ENCODE results near the gene WNT8A. TPM values are rescaled to one million over a fixed set of nuclear protein-coding genes. Genes with fewer than 3 reads are reported as not detected.

The WNT8A gene
- total RNA-seq, 2 experiments from 2014 or later, result not detected

- intact Hi-C loops (cut with micrococcal nuclease), result no loop called here
- POLR2A ChIA-PET, result no interaction called here
Observed at GRCh38 chr5:138091685-138092084, 7.9 kb downstream of the WNT8A start.

GRCh38 chr5:138092301-138092700, 8.5 kb downstream of the WNT8A start:
- H3K36me3 Mint-ChIP-seq (ENCODE audit: low read depth), result no peaks in the 10 kb centered on the region
- intact Hi-C loops (cut with micrococcal nuclease), result no loop called here
- H3K9me3 Mint-ChIP-seq, result no peaks in the 10 kb centered on the region
- CTCF ChIA-PET, result interaction anchor here (1.2 to 8.9 kb wide), 3 partner anchors 10 to 313 kb away, joined by 4 to 71 read pairs (median 5); no protein-coding TSS in a partner anchor
- TF ChIP-seq CTCF (IDR thresholded peaks at IDR 0.05), result no peak
- peaks cover 25% of the 10 kb centered on the region for H3K4me1 Mint-ChIP-seq (ENCODE audit: low read depth)
- POLR2A ChIA-PET, result no interaction called here
- no peaks in the 10 kb centered on the region for H3K27me3 Mint-ChIP-seq
- ATAC-seq (no peak), DNase-seq (no peak)
- no peak overlapping the region for H3K4me3 Mint-ChIP-seq
- H3K27ac Mint-ChIP-seq, result no peak overlapping the region

More at GRCh38 chr5:138091685-138092084, 7.9 kb downstream of the WNT8A start:
- CTCF ChIA-PET, result interaction anchor here (1.0 to 8.9 kb wide), 5 partner anchors 11 to 313 kb away, joined by 3 to 71 read pairs (median 4); no protein-coding TSS in a partner anchor
- Mint-ChIP-seq H3K9me3 (no peaks in the 10 kb centered on the region), H3K27ac (no peak overlapping the region), H3K36me3 (ENCODE audit: low read depth) (no peaks in the 10 kb centered on the region), H3K4me3 (no peak overlapping the region), H3K4me1 (ENCODE audit: low read depth) (peaks cover 25% of the 10 kb centered on the region), H3K27me3 (no peaks in the 10 kb centered on the region)
- TF ChIP-seq CTCF (IDR thresholded peaks at IDR 0.05), result no peak
- DNase-seq (no peak), ATAC-seq (no peak)

GRCh38 chr5:138093036-138093435, 9.2 kb downstream of the WNT8A start:
- Mint-ChIP-seq H3K9me3 (no peaks in the 10 kb centered on the region), H3K4me1 (ENCODE audit: low read depth) (peaks cover 25% of the 10 kb centered on the region), H3K36me3 (ENCODE audit: low read depth) (no peaks in the 10 kb centered on the region), H3K27me3 (no peaks in the 10 kb centered on the region), H3K4me3 (no peak overlapping the region), H3K27ac (no peak overlapping the region)
- intact Hi-C loops (cut with micrococcal nuclease), result no loop called here
- no peak for TF ChIP-seq CTCF (IDR thresholded peaks at IDR 0.05)
- CTCF ChIA-PET, result interaction anchor here (1.2 to 8.9 kb wide), 3 partner anchors 10 to 314 kb away, joined by 4 to 71 read pairs (median 5); no protein-coding TSS in a partner anchor
- ATAC-seq, result no peak
- POLR2A ChIA-PET, result no interaction called here
- DNase-seq, result no peak

GRCh38 chr5:138095100-138095907, 11.5 kb downstream of the WNT8A start:
- intact Hi-C loops (cut with micrococcal nuclease), result no loop called here
- ATAC-seq (no peak), DNase-seq (no peak)
- no peak for TF ChIP-seq CTCF (IDR thresholded peaks at IDR 0.05)
- no peaks in the 10 kb centered on the region for H3K9me3 Mint-ChIP-seq
- POLR2A ChIA-PET, result interaction anchor here (0.6 kb wide), 1 partner anchor 73 kb away, joined by 3 read pairs; no protein-coding TSS in a partner anchor
- H3K27ac Mint-ChIP-seq, result no peak overlapping the region
- CTCF ChIA-PET, result no interaction called here
- peaks cover 6% of the 10 kb centered on the region for H3K27me3 Mint-ChIP-seq
- no peaks in the 10 kb centered on the region for H3K36me3 Mint-ChIP-seq (ENCODE audit: low read depth)
- H3K4me1 Mint-ChIP-seq (ENCODE audit: low read depth), result peaks cover 25% of the 10 kb centered on the region
- no peak overlapping the region for H3K4me3 Mint-ChIP-seq

GRCh38 chr5:138096363-138096762, 12.5 kb downstream of the WNT8A start:
- intact Hi-C loops (cut with micrococcal nuclease), result no loop called here
- peak; percentile 45 for ATAC-seq
- Mint-ChIP-seq H3K36me3 (ENCODE audit: low read depth) (no peaks in the 10 kb centered on the region), H3K27ac (no peak overlapping the region), H3K4me1 (ENCODE audit: low read depth) (peaks cover 25% of the 10 kb centered on the region), H3K27me3 (peaks cover 9% of the 10 kb centered on the region), H3K9me3 (no peaks in the 10 kb centered on the region), H3K4me3 (no peak overlapping the region)
- ChIA-PET CTCF (interaction anchor here (0.6 to 1.5 kb wide), 2 partner anchors 19 to 60 kb away, joined by 4 to 6 read pairs; no protein-coding TSS in a partner anchor), POLR2A (interaction anchor here (0.6 to 0.7 kb wide), 2 partner anchors 45 to 227 kb away, joined by 3 to 4 read pairs; no protein-coding TSS in a partner anchor)
- TF ChIP-seq CTCF (IDR thresholded peaks at IDR 0.05), result no peak
- DNase-seq, result no peak
